H1 (cell line): ENCODE data around the gene CHMP4A. TPM values are rescaled to one million over a fixed set of nuclear protein-coding genes. Genes with fewer than 3 reads are reported as not detected.

Source experiments
- HDAC2 ChIP-seq, 2 experiments: fragments of 300-600 bp in 1 of 2; sonication (generic) in 1 of 2; IDR thresholded peaks; 2 replicates each; pipeline ENCODE4 v1.6.1; 2011 to 2012; ENCODE audit warnings: low read depth in 2 of 2, low read length in 2 of 2, mild to moderate bottlenecking in 2 of 2, moderate library complexity in 2 of 2, borderline replicate concordance in 1 of 2, inconsistent platforms in 1 of 2
- polyA plus RNA-seq, 7 experiments: library from polyadenylated mRNA; depleted of rRNA in 3 of 7; stranded (reverse) in 5 of 7; unstranded in 2 of 7; fragments of >200 nt in 5 of 7; fragments of 200-250 nt in 2 of 7; gene quantifications; 1 replicate in 5 of 7; 2 replicates in 1 of 7; 4 replicates in 1 of 7; pipeline versions ENCODE4 v1.2.1 to v1.2.3, GENCODE V29; 2011 to 2013; ENCODE audit warnings: missing spikeins in 2 of 7, mixed read lengths in 2 of 7
- total RNA-seq: library from RNA; stranded (reverse); fragmentation: NEBNext Ultra II Directional; extraction: Animal tissue kit (Norgen Biotek cat#: 25700); gene quantifications from 2 replicates; pipeline ENCODE4 v1.2.1, GENCODE V29; 2021

The CHMP4A gene
- total and polyA plus RNA-seq, 2 of the 8 experiments (the other 6 are each of a cell fraction or from before 2014, with no cell fraction given): 32.9 to 37.6 TPM

GRCh38 chr14:24189460-24189859, 23.8 kb downstream of the CHMP4A start (continued):
- no peak for TF ChIP-seq HDAC2 (IDR thresholded peaks at IDR 0.05; ENCODE audit: borderline replicate concordance in 1 of 2, low read depth in 2 of 2, low read length in 2 of 2)
